Large intestine (tissue), 3 donors: ENCODE data around the gene NUDT14. TPM values are rescaled to one million over a fixed set of nuclear protein-coding genes. Genes with fewer than 3 reads are reported as not detected.

Source experiments
- DNase-seq, 2 donors: peaks; one replicate each; pipeline versions ENCODE4 v3.0.0 to v3.0.0-alpha.2; 2013
- H3K27ac ChIP-seq: one replicate; pipeline ENCODE4 v1.5.1; 2013; ENCODE audit warnings: low read length
- H3K27me3 ChIP-seq: 2 replicates; pipeline ENCODE4 v1.6.1; 2013; ENCODE audit warnings: low read length; ENCODE audit not compliant: control insufficient read depth, insufficient read depth
- H3K36me3 ChIP-seq: 2 replicates; pipeline ENCODE4 v1.6.1; 2013; ENCODE audit warnings: low read length; ENCODE audit not compliant: control insufficient read depth, insufficient read depth
- H3K4me1 ChIP-seq: one replicate; pipeline ENCODE4 v1.6.1; 2013; ENCODE audit warnings: low read length; ENCODE audit not compliant: control insufficient read depth, insufficient read depth
- H3K4me3 ChIP-seq: one replicate; pipeline ENCODE4 v1.5.1; 2013; ENCODE audit warnings: low read length
- H3K9me3 ChIP-seq: one replicate; pipeline ENCODE4 v1.6.1; 2013; ENCODE audit warnings: mild to moderate bottlenecking, low read depth, low read length, moderate library complexity; ENCODE audit not compliant: control insufficient read depth
- WGBS: methylation state at CpG from one replicate; pipeline ENCODE4 v1.1.5; 2013; ENCODE audit warnings: low lambda C conversion rate; ENCODE audit not compliant: insufficient coverage; 5-methylcytosine and 5-hydroxymethylcytosine counted together
- polyA plus RNA-seq: library from polyadenylated mRNA; unstranded; fragments of 120-200 nt; gene quantifications from one replicate; pipeline ENCODE4 v1.2.1, GENCODE V29; 2013

The NUDT14 gene
- polyA plus RNA-seq, 1 donor: 64.4 TPM

- Histone ChIP-seq H3K27ac (no peak overlapping the region), H3K36me3 (peaks cover 11% of the 10 kb centered on the region), H3K9me3 (no peaks in the 10 kb centered on the region), H3K4me1 (peaks cover 4% of the 10 kb centered on the region), H3K4me3 (no peak overlapping the region), H3K27me3 (no peaks in the 10 kb centered on the region)
- WGBS: no CpG with 5 or more reads among the region's 15 CpGs
- DNase-seq: no peak
Observed at GRCh38 chr14:105176513-105176912, 4.6 kb downstream of the NUDT14 start.

GRCh38 chr14:105173901-105174894 is 6.9 kb downstream of the NUDT14 start:
- no peak overlapping the region for H3K4me3 ChIP-seq
- H3K4me1 ChIP-seq: no peaks in the 10 kb centered on the region
- peaks cover 1% of the 10 kb centered on the region for H3K9me3 ChIP-seq
- WGBS: no CpG with 5 or more reads among the region's 32 CpGs
- H3K36me3 ChIP-seq: peaks cover 11% of the 10 kb centered on the region
- H3K27me3 ChIP-seq: peaks cover 9% of the 10 kb centered on the region
- DNase-seq: no peak
- no peak overlapping the region for H3K27ac ChIP-seq

DNA sequence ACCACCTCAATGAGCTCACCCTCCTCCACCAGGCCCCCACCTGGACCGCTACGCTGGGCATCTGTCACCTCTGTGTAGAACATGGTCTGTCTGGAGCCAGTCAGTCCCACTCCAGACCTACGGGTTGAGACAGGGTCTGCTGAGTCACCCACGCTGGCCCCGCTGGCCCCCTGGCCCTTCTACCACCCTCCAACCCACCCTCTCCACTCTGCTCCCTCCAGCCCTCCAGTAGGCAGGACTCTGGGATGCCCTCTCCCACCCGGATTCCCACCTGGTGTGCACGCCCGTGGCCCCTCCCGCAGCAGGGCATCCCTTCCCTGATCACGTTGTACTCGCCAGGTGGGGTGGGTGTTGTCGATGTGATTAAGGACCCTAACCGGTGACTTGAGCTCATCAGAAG is 8.0 kb downstream of the NUDT14 start:
- H3K9me3 ChIP-seq: peaks cover 3% of the 10 kb centered on the region
- H3K36me3 ChIP-seq: peaks cover 11% of the 10 kb centered on the region
- no peak for DNase-seq
- H3K27ac ChIP-seq: no peak overlapping the region
- H3K4me3 ChIP-seq: no peak overlapping the region
- peaks cover 13% of the 10 kb centered on the region for H3K27me3 ChIP-seq
- no peaks in the 10 kb centered on the region for H3K4me1 ChIP-seq
- WGBS: no CpG with 5 or more reads among the region's 13 CpGs

DNA sequence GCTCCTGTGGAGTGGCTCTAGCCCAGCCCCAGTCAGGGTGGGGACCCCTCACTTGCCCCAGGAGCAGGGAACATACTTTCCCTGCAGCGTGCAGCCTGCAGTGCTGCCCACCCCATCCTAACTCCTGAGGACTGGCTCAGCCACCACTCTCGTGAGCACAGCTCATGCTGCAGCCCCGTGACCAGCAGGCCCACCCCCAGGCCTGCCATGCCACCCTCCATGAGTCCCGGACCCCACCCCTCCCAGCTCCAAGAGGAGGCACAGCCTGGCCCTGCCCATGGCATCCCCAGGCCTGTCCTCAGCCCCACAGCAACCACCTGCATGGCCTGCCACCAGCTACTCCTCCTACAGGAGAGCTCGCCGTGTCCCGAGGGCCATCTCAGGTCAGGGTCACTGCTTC is 8.6 kb downstream of the NUDT14 start:
- Histone ChIP-seq H3K4me1 (no peaks in the 10 kb centered on the region), H3K9me3 (peaks cover 3% of the 10 kb centered on the region), H3K27ac (no peak overlapping the region), H3K4me3 (no peak overlapping the region), H3K27me3 (peaks cover 16% of the 10 kb centered on the region), H3K36me3 (peaks cover 6% of the 10 kb centered on the region)
- no CpG with 5 or more reads among the region's 7 CpGs for whole genome bisulfite sequencing
- no peak for DNase-seq

DNA sequence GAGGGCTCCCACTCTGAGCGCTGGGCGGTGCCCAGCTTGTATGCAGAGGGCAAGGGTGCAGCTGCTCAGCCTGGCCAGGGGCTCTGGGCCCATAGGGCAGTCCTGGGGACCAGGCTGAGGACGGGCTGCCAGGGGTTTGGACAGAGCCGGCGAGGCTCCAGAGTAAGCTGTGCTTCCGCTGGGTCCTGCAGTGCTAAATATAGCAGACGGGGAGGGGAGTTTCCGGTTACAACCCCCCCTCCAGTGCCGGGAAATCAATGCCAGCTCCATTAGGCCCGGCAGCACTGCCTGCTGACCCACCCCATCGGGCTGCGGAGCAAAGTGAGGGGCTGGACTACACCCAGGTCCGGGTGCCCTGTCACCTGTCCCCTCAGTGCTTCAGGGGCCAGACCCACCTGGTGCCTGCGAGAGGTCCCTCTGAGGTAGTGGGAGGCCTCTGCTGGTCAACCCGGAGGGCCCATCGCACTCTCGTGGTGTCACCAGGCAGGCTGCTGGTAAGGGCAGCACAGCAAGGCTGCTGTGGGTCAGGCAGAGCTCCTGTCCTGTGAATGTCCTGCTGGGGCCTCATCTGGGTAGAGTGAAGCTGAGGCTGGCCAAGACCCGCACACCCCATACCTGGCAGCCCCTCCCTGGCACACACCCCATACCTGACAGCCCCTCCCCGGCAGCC is 10.0 kb downstream of the NUDT14 start:
- no peak overlapping the region for H3K4me3 ChIP-seq
- no peak for DNase-seq
- H3K27ac ChIP-seq: no peak overlapping the region
- no CpG with 5 or more reads among the region's 19 CpGs for WGBS
- H3K9me3 ChIP-seq: peaks cover 3% of the 10 kb centered on the region
- H3K4me1 ChIP-seq: no peaks in the 10 kb centered on the region
- peaks cover 4% of the 10 kb centered on the region for H3K36me3 ChIP-seq
- H3K27me3 ChIP-seq: peaks cover 27% of the 10 kb centered on the region

- Histone ChIP-seq H3K4me3 (no peak overlapping the region), H3K4me1 (no peaks in the 10 kb centered on the region), H3K9me3 (peaks cover 3% of the 10 kb centered on the region), H3K27ac (no peak overlapping the region), H3K36me3 (peaks cover 2% of the 10 kb centered on the region), H3K27me3 (peaks cover 27% of the 10 kb centered on the region)
- WGBS: no CpG with 5 or more reads among the region's 22 CpGs
- no peak for DNase-seq
Observed at GRCh38 chr14:105169776-105170655, 11.1 kb downstream of the NUDT14 start.

DNA sequence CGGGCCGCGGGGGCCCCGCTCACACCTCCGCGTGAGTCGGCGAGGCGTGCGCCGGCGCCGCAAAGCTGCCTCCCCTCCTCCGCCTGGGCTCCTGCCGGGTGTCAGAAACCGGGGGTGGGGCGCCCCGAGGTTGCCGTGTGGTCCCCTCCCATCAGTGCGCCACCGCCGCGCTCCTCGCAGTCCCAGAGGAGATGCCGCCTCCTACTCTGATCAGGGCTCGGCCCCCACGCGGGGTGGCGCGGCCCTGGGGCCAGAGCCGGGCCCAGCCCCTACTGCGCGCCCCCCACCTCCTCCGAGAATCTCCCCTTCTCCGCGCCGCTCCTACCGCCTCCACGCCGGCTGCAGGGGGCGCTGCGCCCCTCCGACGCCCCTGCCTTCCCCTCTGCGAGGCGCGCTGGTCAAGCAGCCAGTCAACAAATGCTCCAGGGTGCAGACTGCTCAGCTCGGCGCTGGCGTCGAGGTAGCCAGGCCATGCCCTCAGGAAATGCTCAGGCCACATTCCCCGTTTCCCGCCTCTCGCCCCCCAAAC is 12.1 kb downstream of the NUDT14 start:
- Histone ChIP-seq H3K4me1 (no peaks in the 10 kb centered on the region), H3K27me3 (peaks cover 27% of the 10 kb centered on the region), H3K36me3 (no peaks in the 10 kb centered on the region), H3K27ac (no peak overlapping the region), H3K4me3 (no peak overlapping the region), H3K9me3 (peaks cover 3% of the 10 kb centered on the region)
- WGBS: no CpG with 5 or more reads among the region's 54 CpGs
- DNase-seq: peak in 1 of 2 donors; percentile 40

GRCh38 chr14:105168496-105168978 is 12.6 kb downstream of the NUDT14 start, which contains the start of gene JAG2:
Gene JAG2 (minus strand): TSS chr14:105168776. CDS start chr14:105168420, 356 bp downstream.
- no CpG with 5 or more reads among the region's 84 CpGs for WGBS
- peak in 1 of 2 donors; percentile 53 for DNase-seq
- peaks cover 27% of the 10 kb centered on the region for H3K27me3 ChIP-seq
- peak within 1 kb of the TSS; percentile 4 for H3K4me3 ChIP-seq
- no peaks in the 10 kb centered on the region for H3K36me3 ChIP-seq
- H3K9me3 ChIP-seq: peaks cover 3% of the 10 kb centered on the region
- H3K27ac ChIP-seq: no peak within 1 kb of the TSS
- no peaks in the 10 kb centered on the region for H3K4me1 ChIP-seq

GRCh38 chr14:105168093-105168420 is 13.1 kb downstream of the NUDT14 start:
- Histone ChIP-seq H3K27ac (no peak overlapping the region), H3K36me3 (no peaks in the 10 kb centered on the region), H3K4me3 (no peak overlapping the region), H3K9me3 (peaks cover 3% of the 10 kb centered on the region), H3K27me3 (peaks cover 27% of the 10 kb centered on the region), H3K4me1 (no peaks in the 10 kb centered on the region)
- WGBS: no CpG with 5 or more reads among the region's 46 CpGs
- DNase-seq: no peak
